ENCODE results near the gene ABL1. TPM values are rescaled to one million over a fixed set of nuclear protein-coding genes. Genes with fewer than 3 reads are reported as not detected.

The ABL1 gene
- total RNA-seq, 2 experiments from 2014 or later = 30.8 to 31.4 TPM

- Mint-ChIP-seq H3K36me3 (ENCODE audit: low read depth) (peaks cover 7% of the 10 kb centered on the region), H3K4me1 (no peaks in the 10 kb centered on the region), H3K27me3 (no peaks in the 10 kb centered on the region), H3K9me3 (no peaks in the 10 kb centered on the region), H3K27ac (no peak overlapping the region), H3K4me3 (no peak overlapping the region)
- ChIA-PET POLR2A (no interaction called here), CTCF (no interaction called here)
- no peak for DNase-seq
Measured at GRCh38 chr9:130872912-130873503, 38.0 kb downstream of the ABL1 start.

GRCh38 chr9:130873966-130874365 is 38.9 kb downstream of the ABL1 start:
- Mint-ChIP-seq H3K4me3 (no peak overlapping the region), H3K27me3 (no peaks in the 10 kb centered on the region), H3K36me3 (ENCODE audit: low read depth) (peaks cover 7% of the 10 kb centered on the region), H3K4me1 (no peaks in the 10 kb centered on the region), H3K9me3 (no peaks in the 10 kb centered on the region), H3K27ac (no peak overlapping the region)
- ChIA-PET POLR2A (no interaction called here), CTCF (no interaction called here)
- no peak for DNase-seq

- no peak overlapping the region for H3K27ac Mint-ChIP-seq
- no peaks in the 10 kb centered on the region for H3K27me3 Mint-ChIP-seq
- no peak overlapping the region for H3K4me3 Mint-ChIP-seq
- ChIA-PET POLR2A (no interaction called here), CTCF (no interaction called here)
- H3K9me3 Mint-ChIP-seq = no peaks in the 10 kb centered on the region
- peaks cover 7% of the 10 kb centered on the region for H3K36me3 Mint-ChIP-seq (ENCODE audit: low read depth)
- no peak for DNase-seq
- H3K4me1 Mint-ChIP-seq = no peaks in the 10 kb centered on the region
Measured at GRCh38 chr9:130874783-130875182, 39.7 kb downstream of the ABL1 start.

GRCh38 chr9:130877300-130877699 is 42.2 kb downstream of the ABL1 start:
- Mint-ChIP-seq H3K27me3 (no peaks in the 10 kb centered on the region), H3K4me1 (no peaks in the 10 kb centered on the region), H3K4me3 (no peak overlapping the region), H3K36me3 (ENCODE audit: low read depth) (peaks cover 12% of the 10 kb centered on the region), H3K27ac (no peak overlapping the region), H3K9me3 (no peaks in the 10 kb centered on the region)
- DNase-seq = no peak
- POLR2A ChIA-PET = no interaction called here
- CTCF ChIA-PET = interaction anchor here (0.8 to 1.0 kb wide), 2 partner anchors 11 to 176 kb away, joined by 3 read pairs; no protein-coding TSS in a partner anchor

GRCh38 chr9:130878295-130878694 is 43.2 kb downstream of the ABL1 start:
- Mint-ChIP-seq H3K36me3 (ENCODE audit: low read depth) (peaks cover 8% of the 10 kb centered on the region), H3K4me1 (no peaks in the 10 kb centered on the region), H3K27me3 (no peaks in the 10 kb centered on the region), H3K27ac (no peak overlapping the region), H3K4me3 (no peak overlapping the region), H3K9me3 (no peaks in the 10 kb centered on the region)
- DNase-seq = no peak
- ChIA-PET CTCF (interaction anchor here (1.0 kb wide), 1 partner anchor 168 kb away, joined by 3 read pairs; no protein-coding TSS in a partner anchor), POLR2A (no interaction called here)

- Mint-ChIP-seq H3K27me3 (no peaks in the 10 kb centered on the region), H3K4me1 (no peaks in the 10 kb centered on the region), H3K36me3 (ENCODE audit: low read depth) (peaks cover 7% of the 10 kb centered on the region), H3K27ac (no peak overlapping the region), H3K9me3 (no peaks in the 10 kb centered on the region), H3K4me3 (no peak overlapping the region)
- ChIA-PET POLR2A (no interaction called here), CTCF (interaction anchor here (1.7 kb wide), 1 partner anchor 167 kb away, joined by 3 read pairs; no protein-coding TSS in a partner anchor)
- no peak for DNase-seq
Measured at GRCh38 chr9:130879863-130880411, 44.9 kb downstream of the ABL1 start.

GRCh38 chr9:130880599-130881220 is 45.7 kb downstream of the ABL1 start:
- Mint-ChIP-seq H3K27ac (no peak overlapping the region), H3K4me3 (no peak overlapping the region), H3K36me3 (ENCODE audit: low read depth) (peaks cover 6% of the 10 kb centered on the region), H3K9me3 (no peaks in the 10 kb centered on the region), H3K4me1 (no peaks in the 10 kb centered on the region), H3K27me3 (no peaks in the 10 kb centered on the region)
- ChIA-PET POLR2A (no interaction called here), CTCF (interaction anchor here (1.0 to 1.7 kb wide), 2 partner anchors 9 to 166 kb away, joined by 3 read pairs; no protein-coding TSS in a partner anchor)
- no peak for DNase-seq

GRCh38 chr9:130881516-130881915 is 46.5 kb downstream of the ABL1 start:
- Mint-ChIP-seq H3K9me3 (no peaks in the 10 kb centered on the region), H3K4me1 (no peaks in the 10 kb centered on the region), H3K27me3 (no peaks in the 10 kb centered on the region), H3K27ac (no peak overlapping the region), H3K36me3 (ENCODE audit: low read depth) (peaks cover 6% of the 10 kb centered on the region), H3K4me3 (no peak overlapping the region)
- ChIA-PET CTCF (interaction anchor here (0.6 kb wide), 1 partner anchor 13 kb away, joined by 4 read pairs; no protein-coding TSS in a partner anchor), POLR2A (no interaction called here)
- no peak for DNase-seq

- Mint-ChIP-seq H3K4me3 (no peak overlapping the region), H3K27ac (no peak overlapping the region), H3K27me3 (no peaks in the 10 kb centered on the region), H3K4me1 (no peaks in the 10 kb centered on the region), H3K9me3 (no peaks in the 10 kb centered on the region), H3K36me3 (ENCODE audit: low read depth) (peaks cover 6% of the 10 kb centered on the region)
- POLR2A ChIA-PET = no interaction called here
- DNase-seq = no peak
- CTCF ChIA-PET = interaction anchor here (0.6 kb wide), 1 partner anchor 16 kb away, joined by 3 read pairs; no protein-coding TSS in a partner anchor
Measured at GRCh38 chr9:130882696-130883225, 47.7 kb downstream of the ABL1 start.

- DNase-seq = no peak
- Mint-ChIP-seq H3K4me1 (no peaks in the 10 kb centered on the region), H3K9me3 (no peaks in the 10 kb centered on the region), H3K36me3 (ENCODE audit: low read depth) (peaks cover 6% of the 10 kb centered on the region), H3K27ac (no peak overlapping the region), H3K27me3 (no peaks in the 10 kb centered on the region), H3K4me3 (no peak overlapping the region)
- ChIA-PET POLR2A (no interaction called here), CTCF (interaction anchor here (0.8 kb wide), 1 partner anchor 18 kb away, joined by 3 read pairs; no protein-coding TSS in a partner anchor)
Measured at GRCh38 chr9:130883479-130883878, 48.4 kb downstream of the ABL1 start.

- no peaks in the 10 kb centered on the region for H3K9me3 Mint-ChIP-seq
- POLR2A ChIA-PET = no interaction called here
- H3K36me3 Mint-ChIP-seq (ENCODE audit: low read depth) = peaks cover 6% of the 10 kb centered on the region
- no peak overlapping the region for H3K4me3 Mint-ChIP-seq
- no peaks in the 10 kb centered on the region for H3K4me1 Mint-ChIP-seq
- no peak for DNase-seq
- CTCF ChIA-PET = interaction anchor here (0.8 kb wide), 1 partner anchor 18 kb away, joined by 3 read pairs; no protein-coding TSS in a partner anchor
- no peak overlapping the region for H3K27ac Mint-ChIP-seq
- no peaks in the 10 kb centered on the region for H3K27me3 Mint-ChIP-seq
Measured at GRCh38 chr9:130884111-130884531, 49.1 kb downstream of the ABL1 start.

- Mint-ChIP-seq H3K9me3 (no peaks in the 10 kb centered on the region), H3K27me3 (no peaks in the 10 kb centered on the region), H3K27ac (no peak overlapping the region), H3K36me3 (ENCODE audit: low read depth) (peaks cover 6% of the 10 kb centered on the region), H3K4me1 (no peaks in the 10 kb centered on the region), H3K4me3 (no peak overlapping the region)
- ChIA-PET CTCF (no interaction called here), POLR2A (no interaction called here)
- no peak for DNase-seq
Measured at GRCh38 chr9:130884542-130885483, 49.8 kb downstream of the ABL1 start.

Measured in activated CD4-positive, alpha-beta memory T cell treated with anti-CD3 and anti-CD28 coated beads, Interleukin-2, amount 10 ng/mL, durations not matched to agents 7 days and 5 days (primary cell).